NK-92 treated with Interleukin-12 subunit alpha and Interleukin-12 subunit beta, amount 100 ng/mL, for 24 hours (cell line): Measurements from ENCODE around the gene TDRD15.
"Not testable (repeated sequence)": the region's sequence is repeated elsewhere in the genome, so short reads cannot be mapped to it uniquely, and the experiment has no call there.

Experiments used
- DNase-seq: peaks from one replicate; lab custom pipeline; 2025; lab: John Stamatoyannopoulos, UW

TDRD15 gene

GRCh38 chr2:21146638-21147037 is 22.9 kb downstream of the TDRD15 start:
- DNase-seq, result no peak

DNA sequence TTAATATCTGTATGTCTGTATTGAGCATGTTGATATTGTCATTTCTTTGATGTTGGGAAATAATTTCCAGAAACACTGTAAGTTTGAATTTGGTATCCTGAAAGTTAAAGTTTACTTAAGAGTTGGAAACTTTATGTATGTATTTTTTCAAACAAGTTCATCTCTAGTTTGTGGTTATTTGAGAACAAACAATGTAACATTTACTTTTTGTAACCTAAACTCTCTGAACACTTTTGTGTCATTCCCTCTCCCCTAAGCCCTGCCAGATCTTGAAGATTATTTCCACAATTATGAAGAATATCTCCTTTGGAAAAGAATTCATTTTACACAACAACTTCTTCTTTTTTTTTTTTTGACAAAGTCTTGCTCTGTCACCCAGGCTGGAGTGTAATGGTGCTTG is 24.9 kb downstream of the TDRD15 start:
- no peak for DNase-seq

GRCh38 chr2:21151234-21151633 is 27.5 kb downstream of the TDRD15 start:
- DNase-seq, result not testable (repeated sequence)

- no peak for DNase-seq
Observed at GRCh38 chr2:21155365-21156136, 31.8 kb downstream of the TDRD15 start.

- DNase-seq, result no peak
Observed at GRCh38 chr2:21161122-21161521, 37.4 kb downstream of the TDRD15 start.

DNA sequence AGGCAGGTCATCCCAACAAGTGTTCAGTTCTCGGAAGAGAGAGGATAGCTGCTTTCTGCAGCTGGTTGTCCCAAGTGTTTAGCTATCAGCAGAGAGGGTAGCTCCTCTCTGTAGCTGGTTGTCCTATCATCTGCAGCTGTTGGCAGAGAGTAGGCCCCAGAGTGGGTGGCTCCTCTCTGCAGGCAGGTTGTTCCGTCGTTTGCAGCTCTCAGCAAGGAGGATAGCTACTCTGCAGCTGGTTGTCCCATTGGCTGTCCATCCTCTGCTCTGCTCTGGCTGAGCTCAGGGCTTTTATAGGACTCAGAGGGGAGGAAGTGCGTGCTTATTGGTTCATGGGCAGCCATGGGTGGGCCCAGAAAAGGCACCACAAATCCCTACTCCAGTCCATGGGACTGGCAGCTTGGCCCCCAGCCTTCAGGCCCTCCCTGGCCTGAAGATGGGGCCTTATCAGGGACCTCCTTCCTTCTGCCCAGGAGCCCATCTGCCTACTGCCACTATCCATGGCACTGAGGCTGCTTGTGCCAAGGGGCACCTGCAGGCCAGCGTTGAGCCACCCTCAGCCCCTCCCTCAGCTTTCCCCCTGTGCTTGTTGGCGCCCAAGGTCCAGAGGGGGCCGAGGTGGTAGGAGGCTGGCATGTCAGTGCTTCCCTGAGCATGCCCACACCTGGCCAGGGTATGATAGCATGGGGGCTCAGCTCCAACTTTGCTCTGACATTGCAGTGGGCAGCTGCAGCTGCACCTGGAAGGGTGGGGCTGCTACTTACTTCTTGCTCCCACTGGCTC is 38.3 kb downstream of the TDRD15 start:
- no peak for DNase-seq

GRCh38 chr2:21162615-21162878 is 38.8 kb downstream of the TDRD15 start:
- DNase-seq, result no peak

DNA sequence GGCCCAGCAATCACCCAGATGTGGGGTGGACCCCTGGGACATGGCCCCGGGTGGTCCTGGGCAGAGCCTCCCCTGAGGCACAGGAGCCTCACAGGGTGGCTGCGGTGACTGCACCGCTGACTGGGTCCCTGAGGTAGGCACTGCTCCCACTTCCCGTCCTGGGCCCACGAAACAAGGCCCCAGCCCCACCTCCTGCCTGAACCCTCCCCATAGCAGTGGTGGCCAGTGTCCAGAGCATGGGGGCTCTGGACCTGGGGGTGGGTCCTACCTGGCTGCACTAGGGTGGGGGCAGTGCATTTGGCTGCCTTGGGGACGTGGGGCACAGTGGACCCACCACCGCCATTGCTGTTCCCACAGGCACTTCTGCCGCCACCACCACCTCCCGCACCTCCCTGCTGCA is 39.4 kb downstream of the TDRD15 start:
- DNase-seq, result no peak

GRCh38 chr2:21165350-21165749 is 41.6 kb downstream of the TDRD15 start:
- DNase-seq, result no peak

DNA sequence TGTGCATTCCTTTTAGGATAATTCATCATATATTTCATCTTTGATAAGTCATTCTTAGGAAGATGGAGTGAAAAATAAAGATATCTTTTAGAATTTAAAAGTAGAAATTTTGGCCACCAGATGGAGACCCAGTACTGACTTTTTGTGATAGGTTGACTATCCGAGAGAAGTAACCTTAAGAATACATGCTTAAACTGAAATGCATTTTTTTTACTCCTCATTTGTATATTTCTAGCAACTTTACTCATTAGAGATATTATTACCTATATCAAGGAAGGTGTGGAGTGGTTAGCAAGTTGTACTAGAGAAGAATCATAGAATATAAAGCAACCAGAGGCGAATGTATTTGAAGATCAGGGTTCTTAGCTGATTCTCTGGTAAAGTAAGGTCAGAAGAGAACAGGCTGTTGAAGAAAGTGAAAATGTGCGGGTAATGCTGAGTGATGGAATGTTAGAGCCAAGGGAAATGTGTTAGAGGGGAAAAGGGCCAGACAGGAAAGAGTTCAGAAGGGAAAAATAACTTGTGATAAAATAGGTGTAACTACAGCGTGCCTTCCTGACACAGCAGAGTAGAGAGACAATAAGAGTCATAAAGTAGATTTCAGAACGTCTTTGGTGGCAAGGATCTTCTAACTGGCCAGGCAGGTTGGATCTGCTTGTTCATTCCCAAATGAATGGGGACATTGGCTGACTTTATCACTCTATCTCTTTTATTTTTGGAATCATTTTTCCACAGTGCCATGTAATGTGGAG is 52.3 kb downstream of the TDRD15 start:
- no peak for DNase-seq

GRCh38 chr2:21181957-21182356 is 58.2 kb downstream of the TDRD15 start:
- no peak for DNase-seq

DNA sequence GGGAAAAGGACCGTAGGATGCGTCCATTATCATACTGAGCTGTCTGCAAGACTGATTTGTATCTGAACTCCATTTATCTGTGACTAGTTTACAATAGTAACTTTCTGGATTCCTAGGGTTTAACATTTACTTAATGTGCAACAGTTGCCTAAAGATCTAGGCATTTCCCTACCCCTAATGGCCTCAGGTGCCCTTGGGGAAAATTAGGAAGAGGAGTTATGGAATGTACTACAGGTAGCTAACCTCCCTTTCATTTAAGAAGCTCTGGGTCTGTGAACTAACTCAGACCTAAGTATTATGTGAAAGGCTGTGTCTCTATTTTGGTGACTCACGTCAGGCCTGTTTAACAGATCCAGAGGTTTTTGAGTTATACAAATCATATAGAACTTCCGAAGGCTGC is 59.5 kb downstream of the TDRD15 start:
- DNase-seq, result no peak

DNA sequence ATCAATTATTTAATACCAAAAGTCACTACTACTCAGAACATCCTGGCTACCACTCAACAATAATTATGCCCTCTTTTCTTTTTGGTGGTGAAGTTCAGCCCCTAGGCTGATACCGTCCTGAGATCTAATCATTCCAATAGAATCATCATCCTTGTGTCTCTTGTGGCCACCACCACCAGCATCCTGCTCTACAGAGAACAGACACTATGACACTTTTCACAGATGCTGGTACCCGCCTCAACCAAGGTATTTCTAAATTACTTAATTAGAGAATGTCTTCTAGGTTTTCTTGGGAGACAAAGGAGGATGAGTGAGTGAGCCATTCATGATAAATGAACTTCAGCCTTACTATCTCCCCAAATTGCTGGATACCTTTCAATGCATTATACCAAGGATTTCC is 60.0 kb downstream of the TDRD15 start:
- DNase-seq, result no peak

DNA sequence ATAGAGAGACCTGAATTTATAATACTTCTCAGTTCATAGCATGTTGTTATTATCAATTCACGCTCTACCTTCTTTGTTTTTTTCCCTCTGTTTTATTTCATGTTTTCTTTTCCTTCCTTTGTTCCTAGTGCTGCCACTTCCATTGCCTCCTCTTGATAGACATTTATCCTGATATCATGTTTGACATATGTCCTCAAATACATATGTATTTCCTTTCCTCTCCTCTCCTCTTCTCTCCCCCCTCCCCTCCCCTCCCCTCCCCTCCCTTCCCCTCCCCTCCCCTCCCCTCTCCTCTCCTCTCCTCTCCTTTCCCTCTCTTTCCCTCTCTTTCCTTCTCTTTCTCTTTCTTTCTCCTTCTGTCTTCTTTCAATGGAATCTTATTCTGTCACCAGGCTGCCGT is 67.8 kb downstream of the TDRD15 start:
- no peak for DNase-seq
